Inflammatory macrophage (primary cell): ENCODE measurements around the gene PZP.

ENCODE experiments used
- DNase-seq, 2 donors: peaks; one replicate each; pipeline ENCODE4 v3.0.0-alpha.2; 2020 to 2022

PZP gene

DNA sequence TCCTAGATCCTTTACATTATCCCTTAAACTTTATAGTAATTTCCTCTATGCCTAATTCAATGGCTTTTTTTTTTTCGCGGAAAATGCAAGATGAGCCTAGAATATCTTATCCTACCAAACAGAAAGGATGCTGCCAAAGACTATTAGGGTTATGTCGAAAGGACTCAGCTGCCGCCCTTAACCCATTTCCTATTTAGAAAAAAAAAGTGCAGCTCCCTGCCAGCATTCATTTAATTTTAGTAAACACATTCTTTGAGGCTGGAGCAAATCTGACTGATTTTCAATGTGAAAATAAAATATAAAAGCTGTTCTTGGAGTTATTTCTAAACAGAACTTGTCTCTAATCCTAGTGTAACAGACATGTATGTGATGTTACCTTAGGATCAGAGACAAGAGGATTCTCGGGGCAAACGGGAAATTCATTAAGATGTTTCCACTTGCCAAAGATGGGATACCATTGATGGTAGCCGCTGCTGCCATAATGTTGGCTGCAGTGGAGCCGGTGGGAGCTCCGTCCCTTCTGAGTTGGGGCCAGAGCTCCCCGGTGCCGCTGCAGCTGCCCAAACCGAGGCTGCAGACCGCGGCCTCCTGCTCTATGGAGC lies 84.3 kb downstream of the PZP start:
- no peak for DNase-seq

GRCh38 chr12:9122091-9122609 lies 86.0 kb downstream of the PZP start:
- no peak for DNase-seq

DNA sequence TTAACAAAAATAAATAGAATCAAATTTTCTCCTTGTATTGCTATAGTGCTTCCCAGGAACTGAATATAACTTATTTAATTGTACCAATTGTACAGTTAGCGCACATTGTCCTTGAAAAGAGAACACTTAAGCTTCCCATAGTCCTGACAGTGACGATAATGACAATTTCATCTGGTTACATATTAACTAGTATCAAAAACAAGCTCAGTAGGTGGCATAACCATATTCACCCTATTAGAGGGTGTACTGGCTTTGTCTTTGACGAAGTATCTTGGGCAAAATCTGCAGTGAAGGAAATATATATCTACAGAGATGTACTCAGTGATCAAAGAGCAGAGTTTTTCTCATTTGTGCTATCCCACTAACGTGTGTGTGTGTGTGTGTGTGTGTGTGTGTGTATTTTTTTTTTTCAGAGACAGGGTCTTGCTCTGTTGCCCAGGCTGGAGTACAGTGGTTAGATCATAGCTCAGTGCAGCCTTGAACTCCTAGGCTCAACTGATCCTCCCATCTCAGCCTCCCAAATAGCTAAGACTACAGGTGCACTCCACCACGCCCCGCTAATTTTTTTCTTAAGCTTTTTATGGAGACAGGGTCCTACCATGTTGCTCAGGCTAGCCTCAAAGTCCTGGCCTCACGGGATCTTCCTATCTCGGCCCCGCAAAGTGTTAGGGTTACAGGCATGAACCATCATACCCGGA lies 87.6 kb downstream of the PZP start:
- no peak for DNase-seq

DNA sequence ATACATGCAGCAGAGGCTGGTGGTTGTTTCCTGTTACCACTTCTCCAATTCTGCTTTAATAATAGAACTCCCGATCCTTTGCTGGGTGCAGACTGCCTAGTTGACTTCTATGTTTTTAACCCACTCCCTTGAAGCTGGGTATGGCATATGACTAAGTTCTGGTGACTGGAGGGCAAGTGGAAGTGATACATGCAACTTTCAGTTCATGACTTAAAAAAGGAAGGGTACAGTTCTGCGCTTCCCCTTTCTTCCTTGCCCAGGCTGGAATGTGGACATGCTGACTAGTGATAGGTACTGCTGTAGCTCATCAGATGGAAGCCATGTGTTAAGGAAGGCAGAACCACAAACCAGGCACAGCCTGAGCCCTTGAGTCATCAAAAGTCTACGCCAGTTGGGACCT lies 90.0 kb downstream of the PZP start:
- peak; percentile 98 for DNase-seq

GRCh38 chr12:9115731-9116559 lies 92.2 kb downstream of the PZP start, which contains the start of gene A2M:
TSS of gene A2M (minus strand) at chr12:9115919. CDS start at chr12:9115849, 70 bp downstream.
- DNase-seq = peak; percentile 75 to 89

GRCh38 chr12:9114946-9115345 lies 93.2 kb downstream of the PZP start:
- peak; percentile 60 to 76 for DNase-seq

GRCh38 chr12:9113987-9114309 lies 94.2 kb downstream of the PZP start:
- no peak for DNase-seq

GRCh38 chr12:9113296-9113986 lies 94.8 kb downstream of the PZP start:
- no peak for DNase-seq

GRCh38 chr12:9112076-9112853 lies 95.9 kb downstream of the PZP start:
- DNase-seq = no peak

GRCh38 chr12:9111525-9111924 lies 96.7 kb downstream of the PZP start:
- DNase-seq = no peak

- DNase-seq = no peak
These were observed 98.3 kb downstream of the PZP start for GRCh38 chr12:9109737-9110491.

DNA sequence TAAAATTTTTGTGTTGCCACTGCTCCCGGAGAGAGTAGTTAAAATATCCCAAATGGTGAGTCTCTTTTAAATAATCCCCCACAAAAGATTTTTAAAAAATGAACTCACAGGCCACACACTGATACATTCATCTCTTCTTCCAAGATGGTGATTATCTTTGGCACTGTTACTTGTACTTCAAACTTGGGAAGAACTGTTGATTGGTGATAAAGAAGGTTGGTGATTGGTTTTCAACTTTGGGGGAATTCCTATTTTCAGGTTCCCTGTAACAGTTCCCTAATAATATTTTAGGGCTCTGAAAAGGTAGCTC lies 99.0 kb downstream of the PZP start:
- DNase-seq = no peak

DNA sequence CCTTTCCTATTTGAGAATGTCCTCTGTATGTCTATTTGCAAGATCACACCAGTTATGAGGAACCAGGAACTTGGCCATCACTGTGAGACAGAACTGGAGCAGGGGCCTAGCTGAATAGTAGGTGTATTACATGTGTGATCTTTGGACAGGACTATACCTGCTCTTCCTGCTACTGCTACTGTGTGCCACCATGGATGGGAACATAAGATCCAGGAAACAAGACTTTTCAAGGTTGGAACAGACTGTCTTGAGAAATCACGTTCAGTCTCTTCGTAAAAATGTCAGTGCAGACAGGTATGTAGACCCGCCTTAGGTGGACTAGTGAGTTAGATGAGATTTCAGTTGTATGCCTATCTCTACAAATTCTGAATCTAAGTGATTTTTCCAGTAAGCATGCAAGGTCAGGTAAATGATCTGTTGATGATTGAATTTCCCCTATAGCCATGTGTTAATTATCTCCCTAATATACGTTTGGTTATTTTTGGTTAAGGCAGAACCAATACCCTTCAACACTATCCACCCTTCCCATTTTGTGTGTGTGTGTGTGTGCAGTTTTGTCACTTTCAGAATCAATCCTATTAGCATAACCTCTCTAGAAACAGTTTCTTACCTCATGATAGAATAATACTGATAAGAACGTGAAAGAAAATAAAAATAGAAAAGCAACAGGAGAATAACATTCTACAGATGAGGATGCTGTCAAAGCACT lies 99.5 kb downstream of the PZP start:
- no peak for DNase-seq

GRCh38 chr12:9107542-9107873 lies 100.7 kb downstream of the PZP start:
- DNase-seq = no peak

DNA sequence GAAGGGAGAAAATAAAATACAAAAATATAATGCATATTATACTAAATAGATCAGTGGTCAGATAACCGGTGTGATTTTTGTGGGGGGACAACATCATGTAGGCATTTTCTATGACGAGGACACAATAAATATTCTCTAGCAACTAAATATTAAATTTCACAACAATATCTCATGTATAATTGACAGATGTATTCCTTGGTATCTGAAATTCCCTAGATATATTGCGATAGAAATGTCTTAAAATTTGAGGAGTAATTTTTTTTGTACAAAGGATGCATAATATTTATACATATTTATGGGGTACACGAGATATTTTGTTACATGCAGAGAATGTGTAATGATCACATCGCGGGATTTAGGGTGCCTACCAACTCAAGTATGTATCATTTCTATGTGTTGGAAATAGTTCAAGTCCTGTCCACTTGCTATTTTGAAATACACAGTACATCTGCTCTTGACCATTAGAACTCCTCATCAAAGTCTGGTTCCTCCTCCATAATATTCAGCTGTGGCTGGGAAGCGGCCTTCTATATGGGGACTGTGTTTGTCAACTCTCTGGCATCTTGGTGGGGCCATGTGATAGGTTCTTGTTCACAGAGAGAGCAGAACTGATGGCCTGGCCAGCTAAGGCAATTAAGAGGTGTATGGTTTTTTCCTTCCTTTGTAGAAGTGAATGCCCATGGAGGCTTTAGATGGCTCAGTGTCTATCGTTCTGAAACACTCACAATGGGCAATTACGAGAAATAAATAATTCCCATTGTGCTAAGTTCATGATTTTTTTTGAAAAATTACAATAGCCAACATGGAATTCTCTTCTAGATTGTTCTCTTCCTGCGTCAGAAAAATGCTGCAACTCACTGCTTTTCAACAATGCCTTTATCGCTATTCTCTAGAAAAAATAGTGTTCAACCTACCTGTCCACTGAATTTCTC lies 101.3 kb downstream of the PZP start:
- DNase-seq = no peak

- no peak for DNase-seq
These were observed 102.1 kb downstream of the PZP start for GRCh38 chr12:9106067-9106466.

DNA sequence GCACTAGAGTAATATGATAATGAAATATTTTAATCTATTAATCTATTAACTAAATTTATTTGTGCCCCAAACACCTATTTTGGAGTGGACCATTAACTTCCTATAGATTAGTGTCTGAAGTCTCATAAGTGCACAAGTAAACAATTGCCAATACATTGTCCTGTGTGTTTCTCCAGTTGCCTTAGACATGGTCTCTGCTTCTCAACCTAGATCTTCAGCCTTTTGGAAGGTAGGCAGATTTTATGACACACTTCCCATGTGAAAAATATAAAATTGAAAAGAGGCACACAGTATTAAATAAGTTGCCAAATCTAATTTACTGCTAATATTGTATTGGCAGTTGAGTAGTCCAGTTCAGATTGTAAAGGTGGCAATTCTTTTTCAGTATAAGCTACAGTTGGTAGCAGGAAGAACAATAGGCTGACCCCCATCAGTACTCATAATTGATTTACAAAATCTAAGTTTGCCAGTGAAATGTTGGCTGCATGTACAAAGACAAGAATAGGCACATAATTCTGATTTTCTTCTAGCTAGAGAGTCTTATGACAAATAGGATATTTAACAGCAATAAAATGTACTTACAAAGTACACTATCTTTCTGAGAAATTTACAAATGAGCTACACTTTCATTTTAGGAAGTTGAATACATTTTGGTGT lies 103.3 kb downstream of the PZP start:
- DNase-seq = no peak

- no peak for DNase-seq
These were observed 104.1 kb downstream of the PZP start for GRCh38 chr12:9104087-9104486.
